Common myeloid progenitor, CD34-positive (primary cell): ENCODE data around the gene DOCK4.

Experiments
- CTCF ChIA-PET: fragments of 350-600 bp; sonication (Branson Sonifier 250); formaldehyde crosslinking; loops from one replicate; lab custom pipeline; 2021; ENCODE audit warnings: antibody characterized with exemption; lab: Charles Lee
- POLR2A ChIA-PET: fragments of 350-600 bp; sonication (Branson Sonifier 250); formaldehyde crosslinking; loops from one replicate; lab custom pipeline; 2021; ENCODE audit warnings: antibody characterized with exemption; lab: Charles Lee
- DNase-seq, 3 donors: peaks; one replicate each; pipeline versions ENCODE4 v3.0.0 to v3.0.0-alpha.2; 2013
- H3K27ac ChIP-seq, 2 experiments: 1 replicate in 1 of 2; 2 replicates in 1 of 2; pipeline ENCODE4 v1.7.0; 2013; ENCODE audit warnings: inconsistent platforms in 2 of 2, low read length in 2 of 2, mild to moderate bottlenecking in 2 of 2, low read depth in 1 of 2, moderate library complexity in 1 of 2; ENCODE audit not compliant: severe bottlenecking in 2 of 2, insufficient read depth in 1 of 2, poor library complexity in 1 of 2
- H3K27me3 ChIP-seq, 5 experiments: replicated peaks in 2 of 5; 1 replicate in 3 of 5; 2 replicates in 2 of 5; pipeline versions ENCODE4 v1.6.1 to v1.7.0; 2013; ENCODE audit warnings: low read length in 4 of 5, mild to moderate bottlenecking in 2 of 5, moderate library complexity in 2 of 5, inconsistent platforms in 1 of 5; ENCODE audit not compliant: insufficient read depth in 5 of 5, control insufficient read depth in 4 of 5
- H3K36me3 ChIP-seq, 4 experiments: 1 replicate in 2 of 4; 2 replicates in 2 of 4; pipeline versions ENCODE4 v1.6.1 to v1.7.0; 2013; ENCODE audit warnings: low read length in 3 of 4, control low read depth in 1 of 4, mild to moderate bottlenecking in 1 of 4; ENCODE audit not compliant: control insufficient read depth in 4 of 4, insufficient read depth in 4 of 4
- H3K4me1 ChIP-seq, 4 experiments: 1 replicate in 3 of 4; 2 replicates in 1 of 4; pipeline versions ENCODE4 v1.6.1 to v1.7.1; 2013; ENCODE audit warnings: low read length in 3 of 4, mild to moderate bottlenecking in 3 of 4, control low read depth in 1 of 4, inconsistent platforms in 1 of 4, moderate library complexity in 1 of 4; ENCODE audit not compliant: control insufficient read depth in 4 of 4, insufficient read depth in 4 of 4; ENCODE audit errors: control extremely low read depth in 1 of 4
- H3K4me3 ChIP-seq, 7 experiments: 1 replicate in 4 of 7; 2 replicates in 3 of 7; pipeline versions ENCODE4 v1.5.1 to v1.7.0; 2013; ENCODE audit warnings: mild to moderate bottlenecking in 7 of 7, low read length in 6 of 7, moderate library complexity in 6 of 7, inconsistent platforms in 2 of 7, low read depth in 2 of 7, control low read depth in 1 of 7; ENCODE audit not compliant: insufficient read depth in 4 of 7, control insufficient read depth in 1 of 7; ENCODE audit errors: extremely low read depth in 1 of 7
- H3K9me3 ChIP-seq, 5 experiments: 1 replicate in 4 of 5; 2 replicates in 1 of 5; pipeline versions ENCODE4 v1.6.1 to v1.7.1; 2013; ENCODE audit warnings: low read length in 4 of 5, mild to moderate bottlenecking in 2 of 5, inconsistent platforms in 1 of 5, low read depth in 1 of 5, moderate library complexity in 1 of 5; ENCODE audit not compliant: control insufficient read depth in 4 of 5, insufficient read depth in 2 of 5; ENCODE audit errors: control extremely low read depth in 1 of 5
- WGBS: methylation state at CpG from one replicate; pipeline ENCODE4 v1.1.5; 2013; ENCODE audit not compliant: insufficient coverage; 5-methylcytosine and 5-hydroxymethylcytosine counted together

DOCK4 gene

GRCh38 chr7:111741811-111742240 is 464.4 kb downstream of the DOCK4 start:
- no peak overlapping the region for H3K27ac ChIP-seq
- H3K9me3 ChIP-seq: no peaks in the 10 kb centered on the region
- H3K27me3 ChIP-seq: no peaks in the 10 kb centered on the region
- CTCF ChIA-PET: interaction anchor here (0.5 to 6.8 kb wide), 9 partner anchors 11 to 950 kb away, joined by 3 to 46 read pairs (median 3); no protein-coding TSS in a partner anchor
- H3K4me3 ChIP-seq: no peak overlapping the region
- peak; percentile 70 to 79 (median 75) for DNase-seq
- 45% methylated on average over 7 of the region's 8 CpGs for whole genome bisulfite sequencing
- POLR2A ChIA-PET: no interaction called here
- no peaks in the 10 kb centered on the region for H3K36me3 ChIP-seq
- H3K4me1 ChIP-seq: peaks cover 0 to 5% (median 0%) of the 10 kb centered on the region in 4 experiments

DNA sequence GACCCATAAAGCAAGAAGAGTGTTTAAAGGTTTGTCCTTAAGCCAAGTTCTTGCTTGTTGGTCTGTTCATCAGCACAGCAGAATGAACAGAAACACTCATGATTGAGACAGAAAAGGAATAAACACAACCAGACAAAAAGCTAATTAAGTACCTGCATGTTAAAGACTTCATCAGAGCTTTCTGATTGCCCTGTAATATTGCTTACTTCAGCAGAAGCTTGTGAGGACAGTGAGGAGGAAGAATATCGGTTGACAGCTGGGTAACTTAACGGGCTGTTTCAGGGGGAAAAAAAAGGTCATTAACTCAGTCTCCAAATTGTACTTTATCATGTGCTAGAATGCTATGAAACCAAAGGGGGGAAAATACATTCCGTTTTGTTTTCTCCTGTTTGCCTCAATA is 465.3 kb downstream of the DOCK4 start:
- Histone ChIP-seq H3K27ac (no peak overlapping the region), H3K9me3 (no peaks in the 10 kb centered on the region), H3K4me3 (no peak overlapping the region), H3K36me3 (no peaks in the 10 kb centered on the region), H3K27me3 (peaks cover 0 to 2% (median 0%) of the 10 kb centered on the region in 5 experiments), H3K4me1 (peaks cover 0 to 5% (median 0%) of the 10 kb centered on the region in 4 experiments)
- 100% methylated on average over 2 of the region's 3 CpGs for WGBS
- ChIA-PET POLR2A (no interaction called here), CTCF (interaction anchor here (1.0 to 6.8 kb wide), 5 partner anchors 12 to 757 kb away, joined by 3 to 46 read pairs (median 14); no protein-coding TSS in a partner anchor)
- DNase-seq: no peak

GRCh38 chr7:111736552-111736874 is 469.7 kb downstream of the DOCK4 start:
- Histone ChIP-seq H3K27me3 (peaks cover 0 to 2% (median 0%) of the 10 kb centered on the region in 5 experiments), H3K4me1 (no peaks in the 10 kb centered on the region), H3K4me3 (no peak overlapping the region), H3K9me3 (no peaks in the 10 kb centered on the region), H3K36me3 (no peaks in the 10 kb centered on the region), H3K27ac (no peak overlapping the region)
- ChIA-PET POLR2A (interaction anchor here (0.6 kb wide), 1 partner anchor 717 kb away, joined by 3 read pairs; no protein-coding TSS in a partner anchor), CTCF (interaction anchor here (0.7 to 1.5 kb wide), 9 partner anchors 14 to 761 kb away, joined by 3 to 6 read pairs (median 3); partner anchors contain the start of gene IMMP2L)
- no peak for DNase-seq
- 58% methylated on average over 3 of the region's 4 CpGs for WGBS

DNA sequence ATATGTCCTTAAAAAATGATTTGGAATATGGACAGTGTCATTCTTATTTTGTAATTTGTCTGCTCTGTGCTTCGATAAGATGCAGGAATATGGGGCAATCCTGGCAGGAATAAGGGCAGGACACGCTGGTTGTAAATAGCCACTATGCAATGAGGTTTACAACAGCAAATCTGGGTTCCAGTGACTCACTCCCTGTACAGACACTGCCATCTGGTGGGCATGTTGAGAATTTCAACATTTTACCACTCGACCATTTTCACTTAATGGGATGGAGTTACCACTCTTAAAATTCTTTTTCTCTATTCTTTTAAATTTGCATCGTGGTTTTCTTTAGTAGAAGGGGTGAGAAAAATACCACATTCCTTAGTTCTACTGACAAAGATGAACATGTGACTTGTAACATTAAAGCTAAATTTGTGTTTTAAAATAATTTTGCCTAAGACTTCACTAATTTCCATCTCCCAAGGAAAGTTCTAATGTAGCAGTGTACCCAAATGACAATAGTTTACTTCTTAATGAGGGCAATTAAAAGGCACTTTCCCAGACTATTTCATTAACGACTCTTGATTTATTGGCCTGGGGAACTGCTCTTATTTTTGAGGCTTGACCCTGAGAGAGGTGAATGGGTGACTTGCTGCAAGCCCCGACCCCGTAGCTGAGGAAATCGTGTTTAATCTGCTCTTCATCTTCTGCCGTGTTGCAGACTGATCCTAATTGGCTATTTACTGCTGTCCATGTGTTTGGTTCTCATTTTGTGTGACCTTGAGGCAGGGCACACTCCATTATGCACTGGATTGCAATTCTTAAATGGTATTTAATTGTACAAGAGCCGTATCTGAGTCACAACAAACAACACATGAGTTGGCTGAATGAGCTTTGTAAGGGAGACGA is 470.3 kb downstream of the DOCK4 start:
- Histone ChIP-seq H3K9me3 (no peaks in the 10 kb centered on the region), H3K4me3 (no peak overlapping the region), H3K36me3 (no peaks in the 10 kb centered on the region), H3K4me1 (no peaks in the 10 kb centered on the region), H3K27ac (no peak overlapping the region), H3K27me3 (peaks cover 0 to 2% (median 0%) of the 10 kb centered on the region in 5 experiments)
- ChIA-PET CTCF (interaction anchor here (0.6 to 1.5 kb wide), 11 partner anchors 11 to 1054 kb away, joined by 3 to 6 read pairs (median 3); partner anchors contain the start of gene IMMP2L), POLR2A (interaction anchor here (0.6 kb wide), 1 partner anchor 717 kb away, joined by 3 read pairs; no protein-coding TSS in a partner anchor)
- DNase-seq: peak; percentile 51 to 76 (median 72)
- 77% methylated on average over 8 of the region's 11 CpGs for WGBS

DNA sequence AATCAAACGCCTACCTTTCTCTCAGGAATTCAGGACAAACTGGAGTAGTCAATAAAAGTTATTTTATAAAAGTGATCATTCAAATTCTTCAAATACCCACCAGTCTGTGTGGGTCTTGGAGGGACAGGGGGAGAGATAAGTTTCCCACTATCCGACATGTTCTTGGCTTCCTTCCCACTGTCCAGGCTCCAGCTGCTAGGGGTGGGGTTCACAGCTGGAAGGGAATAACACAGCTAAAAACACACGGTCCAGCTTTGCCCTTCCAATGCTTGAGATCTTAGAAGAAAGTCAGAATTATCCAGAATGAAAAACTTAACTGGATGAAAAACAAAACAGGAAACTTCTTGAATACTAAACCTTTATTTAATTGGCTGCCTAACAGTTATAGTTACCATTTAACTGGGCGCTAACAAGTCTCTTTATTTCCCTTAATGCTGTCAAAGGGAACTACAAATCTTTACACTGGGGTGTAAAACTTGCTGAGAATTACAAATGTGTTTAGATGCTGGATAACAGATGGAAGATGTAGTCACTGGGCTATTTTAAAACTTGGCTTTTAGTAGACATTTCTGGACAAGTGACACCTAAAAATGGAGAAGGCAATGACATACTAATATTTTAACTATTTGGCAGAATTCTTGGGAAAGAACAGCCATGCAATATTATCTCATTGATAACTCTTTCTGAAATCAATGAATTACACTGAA is 471.1 kb downstream of the DOCK4 start:
- ChIA-PET CTCF (interaction anchor here (0.6 to 1.5 kb wide), 7 partner anchors 9 to 1054 kb away, joined by 3 to 6 read pairs (median 3); partner anchors contain the start of gene IMMP2L), POLR2A (no interaction called here)
- WGBS: 57% methylated on average over 1 of the region's 4 CpGs
- Histone ChIP-seq H3K9me3 (no peaks in the 10 kb centered on the region), H3K27ac (no peak overlapping the region), H3K4me3 (no peak overlapping the region), H3K4me1 (no peaks in the 10 kb centered on the region), H3K27me3 (peaks cover 0 to 2% (median 0%) of the 10 kb centered on the region in 5 experiments), H3K36me3 (no peaks in the 10 kb centered on the region)
- DNase-seq: no peak

- H3K9me3 ChIP-seq: no peaks in the 10 kb centered on the region
- 96% methylated on average over 4 of the region's 4 CpGs for WGBS
- DNase-seq: no peak
- ChIA-PET CTCF (interaction anchor here (1.0 to 1.3 kb wide), 2 partner anchors 635 to 764 kb away, joined by 3 read pairs; no protein-coding TSS in a partner anchor), POLR2A (no interaction called here)
- H3K4me1 ChIP-seq: no peaks in the 10 kb centered on the region
- H3K27ac ChIP-seq: no peak overlapping the region
- no peaks in the 10 kb centered on the region for H3K36me3 ChIP-seq
- H3K27me3 ChIP-seq: peaks cover 0 to 2% (median 0%) of the 10 kb centered on the region in 5 experiments
- H3K4me3 ChIP-seq: no peak overlapping the region
Measured at GRCh38 chr7:111732923-111733322, 473.3 kb downstream of the DOCK4 start.
